ENCODE data around the gene KRTAP9-8.

GRCh38 chr17:41284043-41284442, 46.2 kb downstream of the KRTAP9-8 start:
- TF ChIP-seq CTCF (IDR thresholded peaks at IDR 0.05): no peak
- TF ChIP-seq POLR2A (IDR thresholded peaks at IDR 0.05): no peak
